HEK293T (cell line): ENCODE results near the gene HES4.

Experiments
- BHLHE40 ChIP-seq: fragments of 450-650 bp; IDR thresholded peaks from 2 replicates; pipeline ENCODE4 v1.6.1; 2016; ENCODE audit warnings: mild to moderate bottlenecking, moderate library complexity, borderline replicate concordance
- FOXK2 ChIP-seq: fragments of 450-650 bp; IDR thresholded peaks from 2 replicates; pipeline ENCODE4 v1.6.1; 2016; ENCODE audit warnings: mild to moderate bottlenecking
- FOXM1 ChIP-seq: fragments of 450-650 bp; IDR thresholded peaks from 2 replicates; pipeline ENCODE4 v1.6.1; 2017; ENCODE audit warnings: mild to moderate bottlenecking, borderline replicate concordance
- LEF1 ChIP-seq: fragments of 450-650 bp; IDR thresholded peaks from 2 replicates; pipeline ENCODE4 v1.6.1; 2017; ENCODE audit warnings: mild to moderate bottlenecking, borderline replicate concordance
- SP1 ChIP-seq: fragments of 450-650 bp; IDR thresholded peaks from 2 replicates; pipeline ENCODE4 v1.6.1; 2017
- SUZ12 ChIP-seq: fragments of 450-650 bp; IDR thresholded peaks from 2 replicates; pipeline ENCODE4 v1.6.1; 2016; ENCODE audit warnings: mild to moderate bottlenecking

- TF ChIP-seq SP1 (no peak), FOXK2 (no peak), SUZ12 (no peak), LEF1 (no peak), FOXM1 (no peak), BHLHE40 (no peak)
These were observed 19.7 kb downstream of the HES4 start for GRCh38 chr1:980137-980571.
